Globus pallidus (tissue), 1 donor: ENCODE data around the gene TLN1.

ENCODE experiments used
- DNase-seq: peaks from one replicate; pipeline ENCODE4 v3.0.0-alpha.2; 2015; ENCODE audit warnings: low spot score

Gene TLN1

GRCh38 chr9:35661756-35662350 is 70.1 kb downstream of the TLN1 start:
- DNase-seq: no peak

GRCh38 chr9:35660966-35661415 is 71.0 kb downstream of the TLN1 start:
- DNase-seq: no peak

- no peak for DNase-seq
Measured at GRCh38 chr9:35659340-35659739, 72.7 kb downstream of the TLN1 start.

- DNase-seq: no peak
Measured at GRCh38 chr9:35658968-35659220, 73.1 kb downstream of the TLN1 start.

GRCh38 chr9:35658137-35658967 is 73.6 kb downstream of the TLN1 start, which contains the start of gene CCDC107:
CCDC107 (plus strand) TSS chr9:35658292; CDS start chr9:35658380, 88 bp downstream.
- DNase-seq: peak; percentile 92

GRCh38 chr9:35657546-35658136 is 74.4 kb downstream of the TLN1 start, which contains the start of gene RMRP:
RMRP (minus strand) TSS chr9:35658019.
- peak; percentile 99 for DNase-seq

GRCh38 chr9:35656831-35657545 is 75.0 kb downstream of the TLN1 start:
- DNase-seq: no peak

GRCh38 chr9:35656348-35656747 is 75.6 kb downstream of the TLN1 start:
- no peak for DNase-seq

GRCh38 chr9:35653611-35654010 is 78.4 kb downstream of the TLN1 start:
- no peak for DNase-seq

GRCh38 chr9:35652829-35653209 is 79.2 kb downstream of the TLN1 start:
- DNase-seq: no peak

GRCh38 chr9:35651956-35652828 is 79.8 kb downstream of the TLN1 start:
- no peak for DNase-seq

GRCh38 chr9:35650341-35651158 is 81.4 kb downstream of the TLN1 start, which contains the start of gene SIT1:
SIT1 (minus strand) TSS chr9:35650931; CDS start chr9:35650853, 78 bp downstream.
- DNase-seq: no peak

- DNase-seq: no peak
Measured at GRCh38 chr9:35649431-35650340, 82.3 kb downstream of the TLN1 start.
